ENCODE results near the gene MYH9. TPM values are rescaled to one million over a fixed set of nuclear protein-coding genes. Genes with fewer than 3 reads are reported as not detected.
A peak's percentile ranks its signal among the peaks of the same experiment; 100 is the strongest.
"Not testable (repeated sequence)": the region's sequence is repeated elsewhere in the genome, so short reads cannot be mapped to it uniquely, and the experiment has no call there.

The MYH9 gene
- total RNA-seq, 1 experiment from 2014 or later: 69.7 TPM

DNA sequence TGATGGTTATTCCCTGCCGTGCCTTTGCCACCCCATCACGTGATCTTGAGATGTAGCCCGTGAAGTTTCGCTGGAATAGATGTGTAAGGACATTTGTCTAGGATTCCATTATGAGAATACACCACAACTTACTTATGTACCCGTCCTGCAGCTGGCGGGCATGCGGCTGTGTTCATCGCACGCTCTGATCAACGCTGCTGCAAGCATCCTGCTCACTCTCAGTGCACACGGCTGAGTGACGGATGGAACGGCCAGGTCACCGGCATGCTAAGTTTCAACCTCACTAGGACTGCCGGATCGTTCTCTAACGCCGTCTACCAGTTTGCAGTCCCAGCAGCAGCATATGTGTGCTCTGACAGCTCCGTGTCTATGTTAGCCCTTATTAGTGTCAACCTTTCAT lies 90.2 kb downstream of the MYH9 start:
- in situ Hi-C loops (cut with HindIII; ENCODE audit: low pct_unique_long_range_greater_than_20kb, low sequenced_read_pairs): no loop called here
- DNase-seq (ENCODE audit: low read depth, low spot score): no peak

GRCh38 chr22:36296690-36297089 lies 91.1 kb downstream of the MYH9 start:
- DNase-seq (ENCODE audit: low read depth, low spot score): no peak
- in situ Hi-C loops (cut with HindIII; ENCODE audit: low pct_unique_long_range_greater_than_20kb, low sequenced_read_pairs): no loop called here

- DNase-seq (ENCODE audit: low read depth, low spot score): no peak
- in situ Hi-C loops (cut with HindIII; ENCODE audit: low pct_unique_long_range_greater_than_20kb, low sequenced_read_pairs): no loop called here
Measured at GRCh38 chr22:36295247-36295646, 92.5 kb downstream of the MYH9 start.

GRCh38 chr22:36294801-36295200 lies 93.0 kb downstream of the MYH9 start:
- in situ Hi-C loops (cut with HindIII; ENCODE audit: low pct_unique_long_range_greater_than_20kb, low sequenced_read_pairs): no loop called here

GRCh38 chr22:36294293-36294620 lies 93.5 kb downstream of the MYH9 start:
- in situ Hi-C loops (cut with HindIII; ENCODE audit: low pct_unique_long_range_greater_than_20kb, low sequenced_read_pairs): no loop called here
- DNase-seq (ENCODE audit: low read depth, low spot score): no peak

More at GRCh38 chr22:36294801-36295200, 93.0 kb downstream of the MYH9 start:
- no peak for DNase-seq (ENCODE audit: low read depth, low spot score)

DNA sequence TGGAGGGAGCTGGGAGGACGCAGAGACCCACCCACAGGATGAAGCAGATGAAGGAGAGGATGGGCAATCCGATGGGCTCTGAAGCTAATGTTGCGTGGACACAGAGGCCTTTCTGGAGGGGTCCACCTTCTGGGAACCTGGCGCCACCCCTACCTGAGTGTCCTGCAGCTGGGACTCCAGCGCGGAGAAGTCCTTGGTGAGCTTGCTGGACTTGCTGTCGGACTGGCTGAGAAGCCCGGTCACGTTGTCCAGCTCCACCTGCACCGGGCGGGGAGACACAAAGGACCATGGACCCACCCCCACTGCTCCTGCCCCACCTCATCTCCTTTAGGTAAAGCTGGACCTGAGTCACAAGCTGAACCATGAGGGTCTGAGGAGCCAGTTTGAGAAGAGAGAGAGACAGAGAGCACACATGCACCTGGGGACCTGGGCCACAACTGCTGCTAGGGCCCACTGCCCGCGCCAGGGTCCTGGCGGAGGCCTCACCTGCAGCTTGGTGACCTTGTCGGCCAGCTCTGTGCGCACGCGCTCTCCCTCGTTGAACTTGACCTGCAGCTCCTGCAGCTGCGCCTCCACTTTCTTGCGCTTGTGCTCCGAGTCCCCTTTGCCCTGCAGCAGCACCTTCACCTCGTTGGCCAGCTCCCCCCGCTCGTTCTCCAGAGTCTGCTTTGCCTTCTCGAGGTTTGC lies 94.0 kb downstream of the MYH9 start:
- DNase-seq (ENCODE audit: low read depth, low spot score): no peak
- in situ Hi-C loops (cut with HindIII; ENCODE audit: low pct_unique_long_range_greater_than_20kb, low sequenced_read_pairs): no loop called here

GRCh38 chr22:36292823-36293530 lies 94.8 kb downstream of the MYH9 start:
- DNase-seq (ENCODE audit: low read depth, low spot score): no peak
- in situ Hi-C loops (cut with HindIII; ENCODE audit: low pct_unique_long_range_greater_than_20kb, low sequenced_read_pairs): no loop called here

DNA sequence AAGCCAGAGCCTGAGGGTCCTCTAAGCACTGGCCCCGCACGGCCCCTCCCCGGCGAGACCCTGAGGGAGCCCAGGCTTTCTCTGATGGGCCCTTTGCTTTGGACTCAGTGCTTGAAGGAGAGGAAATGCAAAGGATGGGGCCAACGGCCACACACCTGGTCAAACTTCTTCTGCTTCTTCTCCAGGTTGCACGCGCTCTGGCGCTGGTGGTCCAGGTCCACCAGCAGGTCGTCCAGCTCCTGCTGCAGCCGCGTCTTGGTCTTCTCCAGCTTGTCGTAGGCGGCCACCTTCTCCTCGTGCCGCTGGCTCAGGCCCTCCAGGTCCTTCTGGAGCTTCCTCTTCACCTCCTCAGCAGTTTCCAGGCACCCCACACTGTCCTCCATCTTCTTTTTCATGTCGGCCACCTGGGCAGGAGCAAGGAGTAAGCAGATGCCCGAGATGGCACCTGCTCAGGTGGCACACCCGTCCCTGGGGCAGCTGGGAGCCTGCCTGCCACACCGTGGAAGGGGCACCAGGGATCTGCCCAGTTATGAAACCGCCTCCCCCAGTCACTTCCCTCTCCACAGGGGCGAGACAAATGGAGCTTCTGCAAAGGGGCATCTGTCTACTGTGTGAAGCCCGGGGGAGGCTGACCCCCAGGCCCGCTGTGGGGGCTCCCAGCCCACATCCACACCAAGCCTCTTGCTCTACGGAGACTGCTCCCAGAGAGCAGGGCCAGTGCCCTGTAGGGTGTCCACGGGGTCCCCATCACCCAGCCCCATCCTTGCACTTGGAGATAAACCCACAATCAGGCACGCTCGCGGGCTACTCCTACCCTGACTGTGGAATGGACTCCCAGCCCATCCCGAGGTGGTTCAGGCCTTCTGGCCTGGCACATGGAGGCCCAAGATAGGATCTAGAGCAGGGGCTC lies 95.7 kb downstream of the MYH9 start:
- DNase-seq (ENCODE audit: low read depth, low spot score): no peak
- in situ Hi-C loops (cut with HindIII; ENCODE audit: low pct_unique_long_range_greater_than_20kb, low sequenced_read_pairs): no loop called here

DNA sequence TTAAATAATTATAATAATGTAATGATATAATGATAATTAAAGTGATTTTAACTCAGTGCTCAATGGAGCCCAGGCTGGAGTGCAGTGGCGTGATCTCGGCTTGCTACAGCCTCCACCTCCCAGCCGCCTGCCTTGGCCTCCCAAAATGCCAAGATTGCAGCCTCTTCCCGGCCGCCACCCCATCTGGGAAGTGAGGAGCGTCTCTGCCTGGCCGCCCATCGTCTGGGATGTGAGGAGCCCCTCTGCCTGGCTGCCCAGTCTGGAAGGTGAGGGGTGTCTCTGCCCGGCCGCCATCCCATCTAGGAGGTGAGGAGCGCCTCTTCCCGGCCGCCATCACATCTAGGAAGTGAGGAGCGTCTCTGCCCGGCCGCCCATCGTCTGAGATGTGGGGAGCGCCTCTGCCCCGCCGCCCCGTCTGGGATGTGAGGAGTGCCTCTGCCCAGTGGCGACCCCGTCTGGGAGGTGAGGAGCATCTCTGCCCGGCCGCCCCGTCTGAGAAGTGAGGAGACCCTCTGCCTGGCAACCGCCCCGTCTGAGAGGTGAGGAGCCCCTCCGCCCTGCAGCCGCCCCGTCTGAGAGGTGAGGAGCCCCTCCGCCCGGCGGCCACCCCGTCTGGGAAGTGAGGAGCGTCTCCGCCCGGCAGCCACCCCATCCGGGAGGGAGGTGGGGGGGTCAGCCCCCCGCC lies 97.2 kb downstream of the MYH9 start:
- in situ Hi-C loops (cut with HindIII; ENCODE audit: low pct_unique_long_range_greater_than_20kb, low sequenced_read_pairs); DNase-seq (ENCODE audit: low read depth, low spot score): not testable (repeated sequence)

GRCh38 chr22:36289948-36290371 lies 97.8 kb downstream of the MYH9 start:
- DNase-seq (ENCODE audit: low read depth, low spot score); in situ Hi-C loops (cut with HindIII; ENCODE audit: low pct_unique_long_range_greater_than_20kb, low sequenced_read_pairs): not testable (repeated sequence)

DNA sequence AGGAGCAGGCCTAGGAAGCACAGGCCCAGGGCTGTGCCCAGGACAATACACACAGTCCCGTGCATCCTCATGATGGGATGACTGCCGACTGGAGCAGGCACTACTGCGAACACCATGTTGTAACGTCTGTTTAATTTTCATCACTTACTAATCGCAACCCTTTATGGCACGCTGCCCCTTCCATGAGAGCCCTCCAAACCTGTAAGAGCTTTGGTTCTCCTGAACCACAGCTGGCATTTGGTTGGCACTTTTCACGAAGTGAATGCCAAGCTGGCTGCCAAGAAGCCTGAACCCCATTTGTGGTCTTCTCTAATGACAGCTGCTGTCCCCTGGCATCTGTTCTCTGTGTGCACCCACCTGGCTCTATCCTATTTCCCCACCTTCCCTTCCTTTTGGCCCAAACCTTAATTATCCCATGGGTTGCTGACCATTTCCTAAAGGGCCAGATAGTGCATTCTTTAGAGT lies 98.3 kb downstream of the MYH9 start:
- in situ Hi-C loops (cut with HindIII; ENCODE audit: low pct_unique_long_range_greater_than_20kb, low sequenced_read_pairs): no loop called here
- DNase-seq (ENCODE audit: low read depth, low spot score): no peak

GRCh38 chr22:36288571-36289405 lies 99.0 kb downstream of the MYH9 start:
- in situ Hi-C loops (cut with HindIII; ENCODE audit: low pct_unique_long_range_greater_than_20kb, low sequenced_read_pairs): no loop called here
- no peak for DNase-seq (ENCODE audit: low read depth, low spot score)

DNA sequence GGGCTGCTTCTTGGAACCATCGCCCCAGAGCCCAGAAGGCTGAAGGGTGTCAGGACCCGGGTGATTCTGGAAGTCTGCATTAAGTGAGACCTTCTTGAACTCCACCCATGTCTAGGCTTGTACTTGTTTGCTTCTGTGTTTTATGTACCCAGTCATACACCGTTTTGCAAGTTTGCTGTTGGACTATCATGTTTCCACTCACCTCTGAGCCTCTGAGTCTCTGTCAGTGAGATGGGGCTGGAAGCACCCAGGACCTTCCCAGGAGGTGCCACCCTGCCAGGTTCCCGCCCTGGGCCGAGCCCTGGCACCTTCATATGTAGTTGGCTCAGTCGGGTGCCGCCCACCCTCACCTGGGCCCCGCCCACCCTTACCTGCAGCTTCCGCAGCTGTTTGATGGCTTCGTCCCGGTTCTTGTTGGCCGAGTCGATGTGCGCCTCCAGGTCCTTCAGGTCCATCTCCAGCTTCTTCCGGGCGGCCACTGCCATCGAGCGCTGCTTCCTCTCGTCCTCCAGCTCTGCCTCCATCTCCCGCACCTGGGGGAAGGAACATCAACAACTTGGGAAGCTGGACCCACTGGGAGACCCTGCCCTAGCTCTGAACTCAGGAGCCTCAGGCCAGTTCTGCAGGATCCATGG lies 99.8 kb downstream of the MYH9 start:
- DNase-seq (ENCODE audit: low read depth, low spot score): no peak
- in situ Hi-C loops (cut with HindIII; ENCODE audit: low pct_unique_long_range_greater_than_20kb, low sequenced_read_pairs): no loop called here

GRCh38 chr22:36286096-36286957 lies 101.4 kb downstream of the MYH9 start:
- in situ Hi-C loops (cut with HindIII; ENCODE audit: low pct_unique_long_range_greater_than_20kb, low sequenced_read_pairs): no loop called here
- peak; percentile 78 for DNase-seq (ENCODE audit: low read depth, low spot score)

- no peak for DNase-seq (ENCODE audit: low read depth, low spot score)
- in situ Hi-C loops (cut with HindIII; ENCODE audit: low pct_unique_long_range_greater_than_20kb, low sequenced_read_pairs): no loop called here
Measured at GRCh38 chr22:36285545-36285944, 102.2 kb downstream of the MYH9 start.

DNA sequence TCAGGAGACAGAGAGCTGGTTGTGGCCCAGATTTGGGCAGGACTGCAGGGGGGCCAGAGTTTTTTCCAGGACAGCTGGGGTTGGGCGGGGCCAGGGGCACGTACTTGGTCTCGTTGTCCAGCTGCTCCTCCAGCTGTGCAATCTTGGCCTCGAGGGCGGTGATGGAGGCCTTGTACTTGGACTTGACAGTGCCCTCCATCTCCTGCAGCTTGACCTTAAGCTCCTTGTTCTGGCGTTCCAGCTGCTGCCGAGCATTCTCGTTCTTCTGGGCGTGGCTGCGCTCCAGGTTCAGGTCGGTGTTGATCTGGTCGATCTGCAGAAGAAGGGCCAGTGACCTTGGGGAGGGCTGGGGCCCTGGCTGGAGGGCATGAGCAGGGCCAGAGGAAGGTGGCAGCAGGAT lies 102.8 kb downstream of the MYH9 start:
- DNase-seq (ENCODE audit: low read depth, low spot score): no peak
- in situ Hi-C loops (cut with HindIII; ENCODE audit: low pct_unique_long_range_greater_than_20kb, low sequenced_read_pairs): no loop called here
